Measurements from ENCODE around the gene GPR135. TPM values are rescaled to one million over a fixed set of nuclear protein-coding genes. Genes with fewer than 3 reads are reported as not detected.

Gene GPR135
- total RNA-seq, 4 donors from 2014 or later: 4.4 to 12.6 (median 6.7) TPM

GRCh38 chr14:59439256-59439965 lies 25.8 kb downstream of the GPR135 start:
- ATAC-seq: peak; percentile 50
- H3K4me1 ChIP-seq: peaks cover 0 to 36% (median 8%) of the 10 kb centered on the region in 3 donors
- H3K9me3 ChIP-seq: no peaks in the 10 kb centered on the region
- no peaks in the 10 kb centered on the region for H3K36me3 ChIP-seq
- H3K4me3 ChIP-seq: no peak overlapping the region
- no peaks in the 10 kb centered on the region for H3K27me3 ChIP-seq
- 12 to 43% methylated on average over 2 to 5 of the region's 5 CpGs for WGBS, 2 donors (ENCODE audit: low coverage in 1 of 2)
- H3K27ac ChIP-seq: peak overlapping the region; percentile 10 to 55 (median 28)
- TF ChIP-seq EP300 (IDR thresholded peaks at IDR 0.05): no peak
- no peak for TF ChIP-seq CTCF (IDR thresholded peaks at IDR 0.05)
- no peak for TF ChIP-seq POLR2AphosphoS5 (IDR thresholded peaks at IDR 0.05)
- TF ChIP-seq POLR2A (IDR thresholded peaks at IDR 0.05): no peak

- no peak for TF ChIP-seq CTCF (IDR thresholded peaks at IDR 0.05)
- no peak for TF ChIP-seq POLR2AphosphoS5 (IDR thresholded peaks at IDR 0.05)
- TF ChIP-seq EP300 (IDR thresholded peaks at IDR 0.05): no peak
- no peak for TF ChIP-seq POLR2A (IDR thresholded peaks at IDR 0.05)
- Histone ChIP-seq H3K9me3 (no peaks in the 10 kb centered on the region), H3K4me1 (peaks cover 0 to 28% (median 8%) of the 10 kb centered on the region in 3 donors), H3K27ac (peak overlapping the region; percentile 10 to 55 (median 34)), H3K27me3 (no peaks in the 10 kb centered on the region), H3K36me3 (no peaks in the 10 kb centered on the region), H3K4me3 (no peak overlapping the region)
- no peak for ATAC-seq
- WGBS, 2 donors (ENCODE audit: low coverage in 1 of 2): 80% methylated on average over 1 of the region's 1 CpG; no CpG with 5 or more reads in 1 of the 2 donors
Measured at GRCh38 chr14:59438195-59438647, 27.0 kb downstream of the GPR135 start.

- Histone ChIP-seq H3K4me3 (no peak overlapping the region), H3K9me3 (no peaks in the 10 kb centered on the region), H3K27me3 (no peaks in the 10 kb centered on the region), H3K27ac (no peak overlapping the region), H3K36me3 (no peaks in the 10 kb centered on the region), H3K4me1 (peaks cover 0 to 28% (median 8%) of the 10 kb centered on the region in 3 donors)
- ATAC-seq: no peak
- 60 to 100% methylated on average over 1 of the region's 1 CpG for WGBS, 2 donors (ENCODE audit: low coverage in 1 of 2)
- TF ChIP-seq POLR2A (IDR thresholded peaks at IDR 0.05): no peak
- TF ChIP-seq POLR2AphosphoS5 (IDR thresholded peaks at IDR 0.05): no peak
- no peak for TF ChIP-seq EP300 (IDR thresholded peaks at IDR 0.05)
- TF ChIP-seq CTCF (IDR thresholded peaks at IDR 0.05): no peak
Measured at GRCh38 chr14:59435987-59436386, 29.2 kb downstream of the GPR135 start.

- Histone ChIP-seq H3K4me1 (peaks cover 0 to 24% (median 8%) of the 10 kb centered on the region in 3 donors), H3K27me3 (no peaks in the 10 kb centered on the region), H3K4me3 (no peak overlapping the region), H3K36me3 (no peaks in the 10 kb centered on the region), H3K27ac (no peak overlapping the region), H3K9me3 (no peaks in the 10 kb centered on the region)
- TF ChIP-seq EP300 (IDR thresholded peaks at IDR 0.05) (no peak), POLR2AphosphoS5 (IDR thresholded peaks at IDR 0.05) (no peak), CTCF (IDR thresholded peaks at IDR 0.05) (no peak), POLR2A (IDR thresholded peaks at IDR 0.05) (no peak)
- ATAC-seq: no peak
- WGBS, 2 donors (ENCODE audit: low coverage in 1 of 2): 78 to 100% methylated on average over 2 to 3 of the region's 3 CpGs
Measured at GRCh38 chr14:59435101-59435500, 30.1 kb downstream of the GPR135 start.

- Histone ChIP-seq H3K36me3 (no peaks in the 10 kb centered on the region), H3K4me1 (peaks cover 3 to 44% (median 12%) of the 10 kb centered on the region in 3 donors), H3K27me3 (no peaks in the 10 kb centered on the region), H3K9me3 (no peaks in the 10 kb centered on the region), H3K27ac (peak overlapping the region; percentile 34 to 73 (median 52)), H3K4me3 (no peak overlapping the region)
- TF ChIP-seq CTCF (IDR thresholded peaks at IDR 0.05): peak in 2 of 4 experiments; percentile 12 to 26
- no peak for TF ChIP-seq POLR2A (IDR thresholded peaks at IDR 0.05)
- TF ChIP-seq EP300 (IDR thresholded peaks at IDR 0.05): no peak
- no peak for TF ChIP-seq POLR2AphosphoS5 (IDR thresholded peaks at IDR 0.05)
- ATAC-seq: no peak
- WGBS, 2 donors (ENCODE audit: low coverage in 1 of 2): 42 to 48% methylated on average over 4 of the region's 4 CpGs
Measured at GRCh38 chr14:59429790-59430189, 35.4 kb downstream of the GPR135 start.

Data from gastroesophageal sphincter (tissue), 4 donors.